ENCODE data around the gene LEUTX. TPM values are rescaled to one million over a fixed set of nuclear protein-coding genes. Genes with fewer than 3 reads are reported as not detected.

LEUTX gene
- polyA plus RNA-seq, 3 donors from 2014 or later, result not detected

- Mint-ChIP-seq H3K9me3 (no peaks in the 10 kb centered on the region), H3K36me3 (peaks cover 0 to 18% (median 6%) of the 10 kb centered on the region in 3 donors), H3K27me3 (ENCODE audit: low read depth in 3 of 3) (peaks cover 0 to 2% (median 0%) of the 10 kb centered on the region in 3 donors), H3K27ac (peak overlapping the region in 1 of 6 donors; percentile 18), H3K4me1 (peaks cover 16 to 17% of the 10 kb centered on the region in 2 donors), H3K4me3 (no peak overlapping the region)
- no peak for DNase-seq
Observed at GRCh38 chr19:39818626-39819097, 40.0 kb downstream of the LEUTX start.

DNA sequence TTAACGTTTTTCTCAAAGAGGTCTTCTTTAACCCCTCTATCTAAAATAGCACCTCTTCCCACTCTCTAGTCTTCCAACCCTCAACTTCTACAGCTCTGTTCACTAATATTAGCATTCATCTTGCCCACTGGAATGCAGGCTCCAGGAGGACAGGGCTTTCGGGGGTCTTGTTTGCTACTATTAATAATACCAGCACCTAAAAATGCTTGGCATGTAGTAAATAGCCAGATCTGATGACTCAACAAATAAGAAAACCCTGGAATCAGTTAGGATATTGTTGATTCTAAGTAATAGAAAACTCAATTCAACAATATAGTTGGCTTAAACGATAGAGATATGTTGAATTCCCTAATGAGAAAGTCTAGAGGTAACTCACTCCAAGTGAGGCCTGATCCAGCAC is 41.1 kb downstream of the LEUTX start:
- DNase-seq, result no peak
- peaks cover 0 to 2% (median 0%) of the 10 kb centered on the region in 3 donors for H3K27me3 Mint-ChIP-seq (ENCODE audit: low read depth in 3 of 3)
- H3K36me3 Mint-ChIP-seq, result peaks cover 0 to 17% (median 4%) of the 10 kb centered on the region in 3 donors
- H3K4me1 Mint-ChIP-seq, result peaks cover 16 to 17% of the 10 kb centered on the region in 2 donors
- no peaks in the 10 kb centered on the region for H3K9me3 Mint-ChIP-seq
- H3K27ac Mint-ChIP-seq, result peak overlapping the region in 1 of 6 donors; percentile 12
- H3K4me3 Mint-ChIP-seq, result no peak overlapping the region

DNA sequence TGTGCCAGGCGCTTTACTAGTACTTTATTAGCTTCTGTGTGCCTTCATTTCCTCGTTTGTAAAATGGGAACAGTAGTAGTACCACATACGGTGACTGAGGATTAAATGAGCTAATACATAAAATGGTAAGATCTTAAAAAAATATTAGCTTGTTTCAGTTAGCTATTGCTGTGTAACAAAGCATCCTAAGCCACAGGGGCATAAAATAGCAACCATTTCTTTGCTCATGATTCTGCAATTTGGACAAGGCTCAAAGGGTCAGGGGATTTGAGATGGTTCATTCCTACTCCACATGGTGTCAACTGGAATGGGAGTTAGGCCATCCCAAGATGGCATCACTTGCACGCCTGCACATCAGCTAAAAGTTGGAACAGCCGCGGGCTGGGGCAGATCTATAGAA is 42.0 kb downstream of the LEUTX start:
- peaks cover 0 to 2% (median 0%) of the 10 kb centered on the region in 3 donors for H3K27me3 Mint-ChIP-seq (ENCODE audit: low read depth in 3 of 3)
- peaks cover 0 to 14% (median 4%) of the 10 kb centered on the region in 3 donors for H3K36me3 Mint-ChIP-seq
- no peak for DNase-seq
- peak overlapping the region in 1 of 6 donors; percentile 4 for H3K27ac Mint-ChIP-seq
- no peaks in the 10 kb centered on the region for H3K9me3 Mint-ChIP-seq
- peaks cover 14 to 17% of the 10 kb centered on the region in 2 donors for H3K4me1 Mint-ChIP-seq
- no peak overlapping the region for H3K4me3 Mint-ChIP-seq

DNA sequence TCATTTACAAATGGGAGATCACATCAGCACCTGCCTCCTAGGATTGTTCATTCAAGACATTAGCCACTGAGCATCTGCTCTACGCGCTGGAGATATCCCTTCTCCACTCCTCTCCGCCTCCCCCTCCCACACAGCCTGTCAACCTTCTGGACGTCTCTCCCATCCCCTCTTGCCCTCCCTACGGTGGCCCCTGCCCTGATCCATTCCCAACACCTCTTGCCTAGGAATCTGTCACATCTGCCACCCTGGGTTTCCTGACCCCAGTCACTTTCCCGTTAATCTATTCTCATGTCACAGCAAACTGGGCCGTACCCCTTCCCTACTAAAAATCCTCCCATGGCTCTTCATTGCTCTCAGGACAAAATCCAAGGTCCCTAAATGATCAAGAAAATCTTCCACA is 45.0 kb downstream of the LEUTX start:
- H3K4me1 Mint-ChIP-seq, result peaks cover 13 to 30% of the 10 kb centered on the region in 2 donors
- H3K4me3 Mint-ChIP-seq, result no peak overlapping the region
- no peaks in the 10 kb centered on the region for H3K9me3 Mint-ChIP-seq
- peaks cover 0 to 5% (median 3%) of the 10 kb centered on the region in 3 donors for H3K36me3 Mint-ChIP-seq
- no peak for DNase-seq
- H3K27ac Mint-ChIP-seq, result no peak overlapping the region
- H3K27me3 Mint-ChIP-seq (ENCODE audit: low read depth in 3 of 3), result peaks cover 2 to 5% (median 4%) of the 10 kb centered on the region in 3 donors

DNA sequence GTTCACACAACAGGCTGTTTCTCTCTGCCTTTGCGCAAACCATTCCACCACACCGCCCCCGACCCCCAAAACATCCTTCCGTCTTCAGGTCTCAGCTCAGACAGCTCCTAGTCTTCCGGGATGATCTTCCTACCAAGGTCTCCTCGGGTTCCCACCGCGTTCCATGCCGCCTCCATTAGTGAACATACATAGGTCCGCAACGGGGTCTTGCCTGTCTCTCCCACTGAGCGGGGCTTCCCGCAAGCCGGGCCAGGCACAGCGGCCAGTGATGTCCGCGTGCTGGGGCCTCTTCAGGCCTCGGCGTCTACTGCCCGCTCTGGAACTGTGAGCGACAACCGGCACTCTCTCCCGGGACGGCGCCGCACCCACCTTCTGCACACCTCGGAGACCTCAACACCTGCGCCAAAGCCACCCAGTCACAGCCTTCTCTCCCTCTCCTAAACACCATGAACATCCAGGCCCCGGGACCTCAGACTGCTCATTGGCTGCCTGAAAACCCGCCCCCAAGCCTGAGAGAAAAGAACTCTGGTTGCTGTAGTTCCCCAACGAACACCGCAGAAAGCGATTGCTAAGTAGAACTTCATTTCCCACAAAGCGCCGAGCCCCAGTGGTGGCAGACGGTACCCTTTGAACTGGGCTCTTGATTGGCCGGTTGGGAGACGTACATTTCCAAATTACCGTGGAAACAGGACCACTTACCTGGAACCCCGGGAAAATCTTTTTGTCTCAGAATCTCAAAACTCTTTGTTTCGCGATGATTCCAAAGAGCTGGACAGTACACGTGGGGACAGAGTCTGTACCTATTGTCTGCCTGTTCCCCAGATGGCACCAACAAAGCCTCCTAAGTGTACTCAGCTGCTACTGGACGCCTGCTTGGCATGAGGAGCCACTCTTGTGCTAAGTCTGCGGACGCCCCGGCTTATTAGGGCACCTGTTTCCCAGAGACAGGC is 45.8 kb downstream of the LEUTX start:
- no peak overlapping the region for H3K4me3 Mint-ChIP-seq
- no peaks in the 10 kb centered on the region for H3K9me3 Mint-ChIP-seq
- peaks cover 2 to 6% (median 2%) of the 10 kb centered on the region in 3 donors for H3K27me3 Mint-ChIP-seq (ENCODE audit: low read depth in 3 of 3)
- DNase-seq, result peak; percentile 79 to 80 (median 79)
- no peak overlapping the region for H3K27ac Mint-ChIP-seq
- peaks cover 0 to 8% (median 7%) of the 10 kb centered on the region in 3 donors for H3K36me3 Mint-ChIP-seq
- peaks cover 21 to 30% of the 10 kb centered on the region in 2 donors for H3K4me1 Mint-ChIP-seq

DNA sequence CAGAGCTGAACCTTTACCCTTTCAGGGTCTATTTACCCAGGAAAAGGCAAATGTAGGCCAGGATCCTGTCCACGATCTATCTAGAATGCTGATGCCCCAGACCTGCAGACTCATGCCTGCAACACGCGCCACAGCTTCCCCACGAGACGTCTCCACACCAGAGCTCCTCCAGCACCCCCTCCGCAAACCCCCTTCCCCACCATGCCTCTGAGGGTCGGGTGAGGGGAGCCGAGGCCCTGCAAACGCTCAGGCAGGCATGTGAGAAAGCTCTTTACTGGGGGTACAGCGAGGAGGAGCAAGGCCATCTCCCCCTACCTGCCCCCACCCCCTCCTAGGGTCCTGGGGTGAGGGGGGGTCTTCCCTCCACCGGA is 46.4 kb downstream of the LEUTX start:
- Mint-ChIP-seq H3K36me3 (peaks cover 0 to 8% (median 7%) of the 10 kb centered on the region in 3 donors), H3K9me3 (no peaks in the 10 kb centered on the region), H3K4me3 (no peak overlapping the region), H3K27me3 (ENCODE audit: low read depth in 3 of 3) (peaks cover 2 to 6% (median 2%) of the 10 kb centered on the region in 3 donors), H3K27ac (no peak overlapping the region), H3K4me1 (peaks cover 27 to 33% of the 10 kb centered on the region in 2 donors)
- no peak for DNase-seq

GRCh38 chr19:39825531-39826076 is 47.0 kb downstream of the LEUTX start:
- Mint-ChIP-seq H3K4me1 (peaks cover 33 to 39% of the 10 kb centered on the region in 2 donors), H3K36me3 (peaks cover 0 to 11% (median 7%) of the 10 kb centered on the region in 3 donors), H3K27me3 (ENCODE audit: low read depth in 3 of 3) (peaks cover 2 to 6% (median 2%) of the 10 kb centered on the region in 3 donors), H3K4me3 (no peak overlapping the region), H3K27ac (peak overlapping the region in 1 of 6 donors; percentile 70), H3K9me3 (no peaks in the 10 kb centered on the region)
- no peak for DNase-seq

DNA sequence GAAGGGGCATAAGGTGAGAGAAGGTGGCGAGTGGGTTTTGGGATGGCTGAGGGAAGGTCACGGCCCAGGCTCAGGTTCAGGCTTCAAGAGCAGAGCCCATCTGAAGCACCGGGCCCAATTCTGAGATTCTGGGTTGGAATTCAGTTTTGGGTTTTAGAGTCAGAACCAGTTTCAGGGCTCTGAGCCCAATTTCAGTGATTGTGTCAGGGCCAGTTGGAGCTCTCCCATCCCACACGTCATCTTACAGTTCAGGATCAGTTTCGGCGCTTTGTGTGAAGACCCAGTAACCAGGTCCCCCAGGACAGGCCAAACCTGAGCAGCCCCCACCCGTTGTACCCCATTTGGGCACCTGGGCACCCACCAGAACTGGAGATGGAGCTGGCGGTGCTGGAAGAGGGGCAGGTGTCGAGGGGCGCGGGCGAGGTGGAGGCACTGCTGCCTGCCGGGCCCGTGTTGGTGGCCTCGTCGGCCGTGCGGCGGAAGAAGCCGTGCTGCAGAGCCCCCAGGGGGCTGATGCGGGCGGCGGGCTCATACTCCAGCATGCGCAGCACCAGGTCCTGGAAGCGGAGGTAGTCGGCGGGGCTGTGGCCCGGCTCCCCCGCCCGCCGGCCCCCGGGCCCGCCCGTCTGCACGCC is 47.8 kb downstream of the LEUTX start:
- peaks cover 41 to 44% of the 10 kb centered on the region in 2 donors for H3K4me1 Mint-ChIP-seq
- peaks cover 2 to 6% (median 2%) of the 10 kb centered on the region in 3 donors for H3K27me3 Mint-ChIP-seq (ENCODE audit: low read depth in 3 of 3)
- H3K36me3 Mint-ChIP-seq, result peaks cover 7 to 19% (median 12%) of the 10 kb centered on the region in 3 donors
- peak overlapping the region in 1 of 5 donors; percentile 12 for H3K4me3 Mint-ChIP-seq
- H3K27ac Mint-ChIP-seq, result peak overlapping the region in 3 of 6 donors; percentile 47 to 70 (median 64)
- no peaks in the 10 kb centered on the region for H3K9me3 Mint-ChIP-seq
- no peak for DNase-seq

DNA sequence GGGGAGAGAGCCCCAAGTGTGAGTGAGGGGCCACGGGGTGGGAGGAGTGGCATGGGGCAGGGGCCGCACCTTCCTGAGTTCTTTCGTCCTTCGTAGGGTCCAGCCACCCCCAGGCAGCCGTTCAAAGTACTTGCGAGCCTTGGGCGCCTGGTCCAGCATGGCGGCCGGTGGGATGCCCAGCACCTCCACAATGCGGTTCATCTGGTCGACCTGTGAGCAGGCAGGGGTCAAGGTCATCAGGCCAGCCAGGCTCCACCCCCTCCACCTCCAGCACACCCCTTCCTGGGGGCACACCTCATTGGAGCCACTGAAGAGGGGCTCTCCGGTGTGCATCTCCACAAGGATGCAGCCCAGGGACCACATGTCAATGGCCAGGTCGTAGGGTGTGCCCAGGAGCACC is 48.6 kb downstream of the LEUTX start:
- DNase-seq, result no peak
- peaks cover 46 to 49% of the 10 kb centered on the region in 2 donors for H3K4me1 Mint-ChIP-seq
- peaks cover 7 to 19% (median 12%) of the 10 kb centered on the region in 3 donors for H3K36me3 Mint-ChIP-seq
- peaks cover 2 to 6% (median 3%) of the 10 kb centered on the region in 3 donors for H3K27me3 Mint-ChIP-seq (ENCODE audit: low read depth in 3 of 3)
- H3K4me3 Mint-ChIP-seq, result peak overlapping the region in 2 of 5 donors; percentile 86
- peak overlapping the region in 4 of 6 donors; percentile 24 to 98 (median 92) for H3K27ac Mint-ChIP-seq
- no peaks in the 10 kb centered on the region for H3K9me3 Mint-ChIP-seq

DNA sequence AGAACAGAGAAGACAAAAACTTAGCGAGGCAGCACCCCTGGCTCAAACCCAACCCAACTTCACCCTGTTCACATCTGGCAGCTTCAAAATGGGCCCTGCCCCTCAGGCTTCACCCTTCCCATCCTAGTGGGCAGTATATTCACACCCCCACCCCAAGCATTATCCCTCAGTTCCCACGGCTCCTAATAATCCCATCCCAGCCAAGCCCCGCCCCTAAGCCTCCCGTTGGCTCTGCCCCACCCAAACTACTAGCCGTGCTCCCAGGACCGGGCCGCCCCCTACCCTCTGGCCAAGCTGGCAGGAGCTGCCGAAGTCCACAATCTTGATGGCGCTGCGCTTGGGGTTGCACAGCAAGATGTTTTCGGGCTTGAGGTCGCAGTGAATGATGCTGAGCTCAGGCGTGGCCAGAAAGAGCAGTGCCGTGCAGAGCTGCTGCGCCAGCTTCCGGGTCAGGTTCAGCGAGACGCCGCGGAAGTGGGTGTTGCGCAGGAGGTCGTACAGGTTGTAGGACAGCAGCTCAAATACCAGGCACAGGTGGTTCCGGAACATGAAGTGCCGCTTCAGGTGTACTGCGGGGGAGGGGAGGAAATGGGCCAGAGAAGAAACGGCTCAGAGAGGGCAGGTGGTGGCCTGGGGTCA is 49.5 kb downstream of the LEUTX start:
- peak overlapping the region; percentile 86 to 98 (median 92) for H3K27ac Mint-ChIP-seq
- H3K27me3 Mint-ChIP-seq (ENCODE audit: low read depth in 3 of 3), result peaks cover 2 to 6% (median 3%) of the 10 kb centered on the region in 3 donors
- H3K9me3 Mint-ChIP-seq, result no peaks in the 10 kb centered on the region
- H3K4me3 Mint-ChIP-seq, result peak overlapping the region; percentile 75 to 86 (median 77)
- H3K4me1 Mint-ChIP-seq, result peaks cover 55 to 58% of the 10 kb centered on the region in 2 donors
- peak in 2 of 3 donors; percentile 40 to 72 for DNase-seq
- peaks cover 7 to 19% (median 12%) of the 10 kb centered on the region in 3 donors for H3K36me3 Mint-ChIP-seq

DNA sequence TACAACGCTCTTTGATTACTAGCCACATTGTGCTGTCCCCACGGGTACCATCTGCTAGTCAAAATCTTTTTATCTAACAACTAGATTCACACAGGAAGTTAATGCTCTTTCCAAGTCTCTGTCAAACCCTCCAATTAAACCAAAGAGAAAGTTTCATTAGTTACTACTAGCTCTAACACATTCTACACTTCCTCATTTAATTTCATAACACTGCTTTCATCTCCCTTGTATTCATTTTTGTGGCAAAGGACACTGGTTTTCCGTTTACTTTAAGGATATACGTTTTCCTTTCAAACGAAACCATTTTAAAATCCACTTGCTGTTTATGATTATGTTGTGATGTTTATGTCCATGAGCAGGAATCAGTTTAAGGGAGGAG is 50.0 kb downstream of the LEUTX start:
- peak; percentile 38 to 67 (median 48) for DNase-seq
- Mint-ChIP-seq H3K4me1 (peaks cover 55 to 58% of the 10 kb centered on the region in 2 donors), H3K4me3 (peak overlapping the region; percentile 75 to 86 (median 77)), H3K9me3 (no peaks in the 10 kb centered on the region), H3K27ac (peak overlapping the region; percentile 86 to 98 (median 92)), H3K36me3 (peaks cover 7 to 19% (median 12%) of the 10 kb centered on the region in 3 donors), H3K27me3 (ENCODE audit: low read depth in 3 of 3) (peaks cover 2 to 8% (median 5%) of the 10 kb centered on the region in 3 donors)

GRCh38 chr19:39829702-39830275 is 51.1 kb downstream of the LEUTX start:
- H3K27me3 Mint-ChIP-seq (ENCODE audit: low read depth in 3 of 3), result peaks cover 5 to 13% (median 10%) of the 10 kb centered on the region in 3 donors
- DNase-seq, result no peak
- H3K36me3 Mint-ChIP-seq, result peaks cover 10 to 22% (median 16%) of the 10 kb centered on the region in 3 donors
- peak overlapping the region in 5 of 6 donors; percentile 77 to 98 (median 95) for H3K27ac Mint-ChIP-seq
- no peaks in the 10 kb centered on the region for H3K9me3 Mint-ChIP-seq
- H3K4me3 Mint-ChIP-seq, result peak overlapping the region in 1 of 5 donors; percentile 38
- H3K4me1 Mint-ChIP-seq, result peaks cover 64 to 65% of the 10 kb centered on the region in 2 donors

All from immature natural killer cell (primary cell).